ENCODE data around the gene FAAH.
A peak's percentile ranks its signal among the peaks of the same experiment; 100 is the strongest.

Gene FAAH

GRCh38 chr1:46423574-46424240, 29.6 kb downstream of the FAAH start:
- DNase-seq: no peak

DNA sequence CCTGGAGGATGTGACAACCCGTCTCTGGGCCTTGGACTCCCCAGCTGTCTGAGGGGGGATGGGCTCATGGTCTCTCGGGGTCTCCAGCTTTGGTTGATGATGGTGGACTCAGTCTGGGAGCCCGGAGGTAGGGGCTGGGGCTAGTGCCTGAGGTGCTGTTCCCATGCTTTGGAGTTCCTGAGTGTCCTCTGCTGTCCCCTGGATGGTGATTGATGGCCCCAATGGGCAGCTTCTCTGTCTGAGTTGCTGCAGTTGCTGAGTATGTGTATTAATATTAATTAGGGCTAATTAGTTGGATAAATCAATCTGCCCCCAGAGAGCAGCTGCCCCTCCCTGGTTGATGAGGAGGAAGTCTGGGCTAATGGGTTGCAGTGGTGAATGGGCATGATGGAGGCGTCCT, 30.6 kb downstream of the FAAH start:
- no peak for DNase-seq

GRCh38 chr1:46425726-46426125, 31.6 kb downstream of the FAAH start:
- DNase-seq: no peak

- no peak for DNase-seq
These were observed 33.4 kb downstream of the FAAH start for GRCh38 chr1:46427541-46427940.

DNA sequence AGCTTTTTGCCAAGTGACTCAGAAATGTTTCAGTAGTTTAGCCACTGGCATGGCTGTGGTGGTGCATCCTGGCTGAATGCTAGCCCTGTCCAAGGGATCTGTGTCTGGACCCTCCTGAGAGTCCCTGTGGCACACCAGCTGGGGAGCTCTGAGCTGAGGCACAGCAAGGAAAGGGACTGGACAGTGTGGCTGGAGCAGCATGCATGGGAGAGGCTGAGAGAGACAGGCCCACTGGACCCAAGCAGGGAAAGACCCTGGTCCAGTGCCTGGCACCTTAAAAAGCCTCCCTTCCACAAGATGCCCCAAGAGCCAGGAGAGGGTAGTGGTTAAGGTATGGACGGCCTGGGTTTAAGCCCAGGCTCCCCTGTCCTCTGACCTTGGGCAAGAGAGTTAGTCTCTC, 35.3 kb downstream of the FAAH start:
- no peak for DNase-seq

DNA sequence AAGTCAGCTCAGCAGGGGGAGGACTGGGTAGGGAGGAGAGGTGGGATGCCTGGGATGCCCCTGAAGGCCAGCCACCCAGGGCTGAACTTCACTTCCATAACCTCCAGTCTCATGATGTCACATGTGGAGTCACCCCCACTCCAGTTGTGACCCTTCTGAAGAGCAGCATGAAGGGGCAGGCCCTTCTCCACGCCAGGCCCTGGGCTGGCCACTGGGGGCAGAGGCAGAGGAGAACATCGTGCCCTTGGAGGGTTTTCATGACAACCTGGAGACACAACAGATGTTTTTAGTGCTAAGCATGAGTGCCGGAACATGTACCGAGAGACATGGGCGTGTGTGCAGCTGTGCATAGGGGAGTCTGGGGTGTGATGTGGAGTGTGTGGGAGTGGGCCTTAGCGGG, 37.6 kb downstream of the FAAH start:
- no peak for DNase-seq

GRCh38 chr1:46432781-46433327, 38.7 kb downstream of the FAAH start:
- no peak for DNase-seq

DNA sequence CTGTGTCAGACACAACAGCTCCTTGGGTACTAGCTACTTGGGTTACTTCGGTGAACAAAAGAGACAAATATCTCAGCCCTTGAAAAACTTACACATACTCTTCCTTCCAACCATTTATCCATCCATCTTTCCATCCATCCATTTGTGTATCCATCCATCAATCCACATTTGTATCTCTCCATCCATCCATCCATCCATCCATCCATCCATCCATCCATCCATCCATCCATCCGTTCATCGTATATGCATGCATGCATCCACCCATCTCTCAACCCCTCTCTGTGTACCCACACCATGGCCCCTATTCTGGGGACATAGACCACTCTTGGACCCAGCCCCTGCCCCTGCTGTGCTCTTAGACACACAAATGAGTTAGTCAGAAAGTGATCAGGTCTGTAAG, 40.2 kb downstream of the FAAH start:
- no peak for DNase-seq

GRCh38 chr1:46436844-46437243, 42.7 kb downstream of the FAAH start:
- DNase-seq: no peak

DNA sequence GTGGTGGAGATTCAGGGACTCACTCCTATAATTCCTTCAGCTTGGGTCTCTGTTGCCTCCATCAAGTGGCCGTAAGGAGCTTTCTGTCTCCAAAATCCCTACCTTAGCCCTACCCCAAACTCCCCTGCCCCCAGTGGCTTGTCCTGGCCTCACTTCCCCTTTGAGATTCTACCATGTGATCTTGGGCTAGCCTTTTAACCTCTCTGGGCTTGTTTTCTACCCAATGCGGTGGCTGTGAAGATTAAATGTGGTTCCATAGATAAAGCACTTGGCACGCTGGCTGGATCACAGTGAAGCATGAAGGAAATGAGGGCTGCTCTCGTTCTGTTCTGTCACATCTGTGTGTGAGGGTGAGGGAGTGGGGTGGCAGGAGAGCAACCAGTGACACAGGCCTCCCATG, 43.6 kb downstream of the FAAH start:
- DNase-seq: no peak

- DNase-seq: no peak
These were observed 44.2 kb downstream of the FAAH start for GRCh38 chr1:46438346-46438745.

- DNase-seq: no peak
These were observed 46.4 kb downstream of the FAAH start for GRCh38 chr1:46440478-46440877.

DNA sequence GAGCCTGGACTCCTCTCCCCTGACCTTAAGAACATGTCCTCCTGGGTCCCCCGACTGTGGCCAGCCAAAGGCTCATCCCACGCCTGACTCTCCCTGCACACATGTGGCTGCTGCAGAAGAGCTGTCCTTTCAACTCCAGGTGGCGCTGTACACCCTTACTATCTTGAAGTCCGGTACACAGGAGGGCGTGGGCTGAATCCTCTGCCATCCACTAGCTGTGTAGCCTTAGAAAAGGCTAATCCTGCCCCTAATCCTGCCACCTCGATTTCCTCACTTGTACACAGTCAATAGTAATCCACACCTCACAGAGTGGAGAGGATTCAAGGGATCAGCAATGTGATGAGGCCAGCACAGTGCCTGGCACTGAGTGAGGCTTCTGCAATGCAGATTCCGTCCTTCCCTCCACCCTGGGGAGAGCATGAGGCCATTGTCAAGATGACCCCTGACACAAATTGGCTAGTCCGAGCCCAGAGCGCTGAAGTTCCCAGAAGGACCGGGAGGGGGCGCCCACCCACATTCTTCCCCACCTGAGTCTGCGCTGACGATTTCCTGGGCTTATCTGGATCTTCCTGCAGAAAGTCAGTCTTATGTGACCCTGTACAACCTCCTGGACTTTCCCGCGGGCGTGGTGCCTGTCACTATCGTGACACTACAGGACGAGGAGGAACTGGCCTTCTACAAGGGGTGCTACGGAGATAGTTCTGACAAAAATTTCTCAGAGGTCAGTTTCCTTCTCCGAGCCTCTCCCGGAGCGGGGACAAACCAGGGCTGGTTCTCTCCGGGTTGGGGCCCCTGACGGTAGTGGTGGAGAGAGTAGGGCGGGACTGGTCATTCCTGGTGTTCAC, 48.4 kb downstream of the FAAH start:
- peak; percentile 73 for DNase-seq

DNA sequence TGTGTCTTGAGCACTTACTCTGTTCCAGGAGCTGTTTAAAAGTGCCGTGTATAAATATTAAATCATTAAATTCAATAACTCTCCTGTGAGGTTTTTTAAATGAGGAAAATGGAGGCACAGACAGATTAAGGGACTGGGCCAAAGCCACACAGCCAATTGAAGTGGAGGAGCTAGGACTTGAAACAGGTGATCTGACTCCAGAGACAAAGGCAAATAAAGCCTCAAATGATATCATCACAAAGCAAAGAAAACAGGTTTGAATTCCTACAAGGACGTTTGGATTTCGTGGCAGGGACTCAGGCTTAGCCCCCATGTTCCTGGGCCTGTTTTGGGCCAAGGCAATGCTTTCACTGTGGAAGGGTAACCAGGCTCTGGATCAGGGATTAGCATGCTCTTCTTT, 50.3 kb downstream of the FAAH start:
- DNase-seq: no peak

- no peak for DNase-seq
These were observed 51.7 kb downstream of the FAAH start for GRCh38 chr1:46445773-46446256.

DNA sequence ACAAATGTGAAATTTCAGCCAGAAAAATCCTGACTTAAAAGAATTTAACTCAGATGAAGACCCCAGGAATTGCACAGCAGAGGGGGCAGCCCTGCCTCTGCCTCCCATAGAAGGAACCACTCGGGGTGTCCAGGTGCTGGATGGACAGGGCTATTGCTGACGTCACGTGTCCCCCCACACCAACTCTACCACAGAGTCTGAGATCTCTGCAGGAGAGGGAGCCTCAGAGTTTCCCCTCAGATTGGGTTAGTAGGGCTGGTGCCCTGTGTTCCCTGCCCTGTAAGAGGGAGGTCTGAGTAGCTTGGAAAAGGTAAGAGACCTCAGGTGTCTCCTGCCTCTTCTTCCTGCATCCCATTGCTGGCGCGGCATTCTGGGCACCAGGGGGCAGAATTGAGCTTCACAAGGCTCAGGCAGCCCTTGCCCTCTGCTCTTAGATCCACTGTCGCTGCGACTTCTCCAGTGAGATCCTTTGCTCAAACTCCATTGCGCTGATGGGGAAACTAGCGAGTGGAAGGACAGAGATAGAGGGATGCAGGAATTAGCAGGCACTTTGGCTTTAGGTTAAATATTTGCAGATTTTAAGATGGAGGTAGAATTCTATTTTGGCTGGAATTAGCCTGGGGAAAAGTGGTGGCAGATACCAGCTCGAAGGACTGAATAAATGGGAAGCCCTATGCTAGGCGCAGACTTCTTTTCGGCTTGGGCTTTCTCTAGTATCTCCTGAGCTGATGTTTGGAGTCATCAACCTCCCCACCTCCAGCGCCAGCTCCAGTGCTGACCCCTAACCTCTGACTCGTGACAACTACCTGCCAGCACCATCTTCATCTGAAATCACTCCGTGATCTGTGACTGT, 52.8 kb downstream of the FAAH start:
- peak; percentile 68 for DNase-seq

GRCh38 chr1:46447499-46448108, 53.5 kb downstream of the FAAH start:
- DNase-seq: no peak

DNA sequence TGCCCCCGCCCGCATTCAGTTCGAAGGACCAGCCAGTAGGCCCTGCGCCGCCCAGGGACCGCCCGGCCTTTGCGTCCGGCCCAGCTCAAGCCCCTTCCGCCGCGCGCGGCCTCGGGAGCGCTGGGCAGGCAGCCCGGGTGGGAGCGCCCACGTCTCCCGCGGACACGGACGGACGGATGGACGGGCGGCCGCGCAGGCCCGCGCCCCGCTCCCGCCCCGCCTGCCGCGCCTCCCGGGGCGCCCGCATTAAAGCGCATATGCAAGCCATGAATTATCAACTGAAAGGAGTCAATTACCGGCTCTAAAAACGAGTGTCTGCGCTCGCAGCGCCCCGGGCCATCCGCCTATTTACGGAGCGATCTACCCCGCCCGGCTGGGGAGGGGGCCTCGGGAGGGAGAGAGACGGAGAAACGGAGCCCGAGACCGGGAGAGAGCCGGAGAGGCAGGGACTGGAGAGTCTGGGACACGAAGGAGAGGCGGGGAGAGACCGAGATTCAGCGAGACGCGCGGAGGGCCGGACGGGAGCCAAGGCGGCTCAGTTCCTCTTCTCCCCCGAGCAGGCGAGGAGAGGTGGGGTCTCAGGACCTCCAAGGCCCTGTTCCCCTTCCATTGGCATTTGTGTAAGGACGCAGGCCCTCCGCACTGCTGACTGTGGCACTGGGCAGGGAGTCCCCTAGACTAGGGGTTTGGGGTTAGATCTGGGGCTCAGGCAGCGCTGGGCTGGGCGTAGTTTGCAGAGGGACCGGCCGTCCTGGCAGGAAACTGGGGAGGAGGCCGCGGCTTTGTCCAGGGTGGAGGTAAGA, 54.2 kb downstream of the FAAH start:
- DNase-seq: no peak

DNA sequence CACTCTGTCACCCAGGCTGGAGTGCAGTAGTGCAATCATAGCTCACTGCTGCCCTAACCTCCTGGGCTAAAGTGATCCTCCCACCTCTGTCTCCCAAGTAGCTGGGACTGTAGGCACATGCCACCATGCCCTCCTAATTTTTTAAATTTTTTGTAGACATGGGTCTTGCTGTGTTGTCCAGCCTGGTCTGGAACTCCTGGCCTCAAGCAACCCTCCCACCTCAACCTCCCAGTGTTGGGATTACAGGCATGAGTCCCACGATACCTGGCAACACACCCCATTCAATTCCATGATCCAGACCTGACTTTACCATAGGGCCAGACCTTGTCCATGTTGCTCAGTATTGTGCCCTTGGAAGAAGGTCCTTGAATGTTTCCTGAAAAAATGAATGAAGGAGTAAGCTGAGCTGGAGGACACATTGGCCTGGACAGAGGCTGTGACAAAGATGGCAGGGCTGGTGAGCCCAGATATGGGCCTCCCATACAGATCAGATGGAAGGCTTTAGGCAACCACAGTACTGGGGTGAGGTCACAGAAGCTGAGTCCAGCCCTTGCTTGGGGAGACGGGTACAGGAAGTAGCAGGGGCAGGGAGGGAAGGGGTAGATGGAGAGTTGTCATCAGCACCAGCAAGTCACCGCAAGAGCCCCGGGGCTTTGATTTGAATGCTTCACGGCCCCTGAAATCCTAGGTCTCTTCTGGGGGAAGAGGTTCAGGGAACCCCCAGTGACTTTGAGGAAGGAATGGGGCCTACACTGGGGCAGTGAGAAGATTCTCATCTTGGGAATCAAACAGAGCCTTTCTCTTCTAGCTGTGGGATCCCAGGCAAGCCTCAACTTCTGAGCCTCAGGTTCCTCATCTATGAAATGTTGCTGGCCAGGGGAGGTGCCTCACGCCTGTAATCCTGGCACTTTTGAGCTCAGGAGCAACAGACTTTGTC, 55.4 kb downstream of the FAAH start:
- no peak for DNase-seq

GRCh38 chr1:46450160-46450517, 56.0 kb downstream of the FAAH start:
- DNase-seq: no peak
